ENCODE measurements around the gene MOCS1. TPM values are rescaled to one million over a fixed set of nuclear protein-coding genes. Genes with fewer than 3 reads are reported as not detected.
A peak's percentile ranks its signal among the peaks of the same experiment; 100 is the strongest.

MOCS1 gene
- total RNA-seq, 1 donor from 2014 or later, result 1.3 TPM

- no peak for DNase-seq (ENCODE audit: low read depth)
- no peak for FAIRE-seq
- H3K27me3 ChIP-seq (ENCODE audit: control insufficient read depth, insufficient read depth, low read length), result peaks cover 2% of the 10 kb centered on the region
- no peak for TF ChIP-seq CTCF (IDR thresholded peaks at IDR 0.05; ENCODE audit: insufficient read depth, low read length, severe bottlenecking)
- H3K36me3 ChIP-seq (ENCODE audit: control insufficient read depth, insufficient read depth, low read length), result no peaks in the 10 kb centered on the region
- H3K4me3 ChIP-seq (ENCODE audit: low read depth, low read length), result no peak overlapping the region
These were observed 30.6 kb downstream of the MOCS1 start for GRCh38 chr6:39903656-39904055.

GRCh38 chr6:39902786-39903465, 31.3 kb downstream of the MOCS1 start:
- Histone ChIP-seq H3K27me3 (ENCODE audit: control insufficient read depth, insufficient read depth, low read length) (peaks cover 2% of the 10 kb centered on the region), H3K36me3 (ENCODE audit: control insufficient read depth, insufficient read depth, low read length) (no peaks in the 10 kb centered on the region), H3K4me3 (ENCODE audit: low read depth, low read length) (no peak overlapping the region)
- FAIRE-seq (no peak), DNase-seq (ENCODE audit: low read depth) (no peak)
- TF ChIP-seq CTCF (IDR thresholded peaks at IDR 0.05; ENCODE audit: insufficient read depth, low read length, severe bottlenecking), result no peak

GRCh38 chr6:39902136-39902535, 32.1 kb downstream of the MOCS1 start:
- H3K36me3 ChIP-seq (ENCODE audit: control insufficient read depth, insufficient read depth, low read length), result no peaks in the 10 kb centered on the region
- peaks cover 4% of the 10 kb centered on the region for H3K27me3 ChIP-seq (ENCODE audit: control insufficient read depth, insufficient read depth, low read length)

GRCh38 chr6:39901670-39902069, 32.6 kb downstream of the MOCS1 start:
- no peak overlapping the region for H3K4me3 ChIP-seq (ENCODE audit: low read depth, low read length)
- no peak for TF ChIP-seq CTCF (IDR thresholded peaks at IDR 0.05; ENCODE audit: insufficient read depth, low read length, severe bottlenecking)
- DNase-seq (ENCODE audit: low read depth) (no peak), FAIRE-seq (no peak)
- H3K27me3 ChIP-seq (ENCODE audit: control insufficient read depth, insufficient read depth, low read length), result peaks cover 4% of the 10 kb centered on the region
- H3K36me3 ChIP-seq (ENCODE audit: control insufficient read depth, insufficient read depth, low read length), result no peaks in the 10 kb centered on the region

More at GRCh38 chr6:39902136-39902535, 32.1 kb downstream of the MOCS1 start:
- DNase-seq (ENCODE audit: low read depth) (no peak), FAIRE-seq (peak; percentile 7)
- TF ChIP-seq CTCF (IDR thresholded peaks at IDR 0.05; ENCODE audit: insufficient read depth, low read length, severe bottlenecking), result no peak
- no peak overlapping the region for H3K4me3 ChIP-seq (ENCODE audit: low read depth, low read length)

- Histone ChIP-seq H3K4me3 (ENCODE audit: low read depth, low read length) (no peak overlapping the region), H3K27me3 (ENCODE audit: control insufficient read depth, insufficient read depth, low read length) (peaks cover 4% of the 10 kb centered on the region), H3K36me3 (ENCODE audit: control insufficient read depth, insufficient read depth, low read length) (no peaks in the 10 kb centered on the region)
- no peak for FAIRE-seq
- TF ChIP-seq CTCF (IDR thresholded peaks at IDR 0.05; ENCODE audit: insufficient read depth, low read length, severe bottlenecking), result no peak
- no peak for DNase-seq (ENCODE audit: low read depth)
These were observed 33.1 kb downstream of the MOCS1 start for GRCh38 chr6:39901116-39901655.

Measured in bronchial epithelial cell (primary cell).